Panc1 (cell line): ENCODE measurements around the gene ASGR2.

Source experiments
- POLR2AphosphoS5 ChIP-seq: IDR thresholded peaks from 2 replicates; pipeline ENCODE4 v1.6.1; 2012; ENCODE audit warnings: mild to moderate bottlenecking, low read depth, low read length, moderate library complexity
- TF ChIP-seq, protein P1 (sequence below): fragments of 450-650 bp; IDR thresholded peaks from 2 replicates; pipeline ENCODE4 v1.5.1; 2017; ENCODE audit warnings: mild to moderate bottlenecking

GRCh38 chr17:7139400-7139799, 24.8 kb upstream of the ASGR2 start:
- TF ChIP-seq, protein P1, sequence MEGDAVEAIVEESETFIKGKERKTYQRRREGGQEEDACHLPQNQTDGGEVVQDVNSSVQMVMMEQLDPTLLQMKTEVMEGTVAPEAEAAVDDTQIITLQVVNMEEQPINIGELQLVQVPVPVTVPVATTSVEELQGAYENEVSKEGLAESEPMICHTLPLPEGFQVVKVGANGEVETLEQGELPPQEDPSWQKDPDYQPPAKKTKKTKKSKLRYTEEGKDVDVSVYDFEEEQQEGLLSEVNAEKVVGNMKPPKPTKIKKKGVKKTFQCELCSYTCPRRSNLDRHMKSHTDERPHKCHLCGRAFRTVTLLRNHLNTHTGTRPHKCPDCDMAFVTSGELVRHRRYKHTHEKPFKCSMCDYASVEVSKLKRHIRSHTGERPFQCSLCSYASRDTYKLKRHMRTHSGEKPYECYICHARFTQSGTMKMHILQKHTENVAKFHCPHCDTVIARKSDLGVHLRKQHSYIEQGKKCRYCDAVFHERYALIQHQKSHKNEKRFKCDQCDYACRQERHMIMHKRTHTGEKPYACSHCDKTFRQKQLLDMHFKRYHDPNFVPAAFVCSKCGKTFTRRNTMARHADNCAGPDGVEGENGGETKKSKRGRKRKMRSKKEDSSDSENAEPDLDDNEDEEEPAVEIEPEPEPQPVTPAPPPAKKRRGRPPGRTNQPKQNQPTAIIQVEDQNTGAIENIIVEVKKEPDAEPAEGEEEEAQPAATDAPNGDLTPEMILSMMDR: no peak
- no peak for TF ChIP-seq POLR2AphosphoS5
